Bone marrow (tissue), 2 donors: ENCODE results near the gene SNAPC2.

Experiments used
- DNase-seq, 2 donors: peaks; one replicate each; lab custom pipeline; 2025; lab: John Stamatoyannopoulos, UW

SNAPC2 gene

DNA sequence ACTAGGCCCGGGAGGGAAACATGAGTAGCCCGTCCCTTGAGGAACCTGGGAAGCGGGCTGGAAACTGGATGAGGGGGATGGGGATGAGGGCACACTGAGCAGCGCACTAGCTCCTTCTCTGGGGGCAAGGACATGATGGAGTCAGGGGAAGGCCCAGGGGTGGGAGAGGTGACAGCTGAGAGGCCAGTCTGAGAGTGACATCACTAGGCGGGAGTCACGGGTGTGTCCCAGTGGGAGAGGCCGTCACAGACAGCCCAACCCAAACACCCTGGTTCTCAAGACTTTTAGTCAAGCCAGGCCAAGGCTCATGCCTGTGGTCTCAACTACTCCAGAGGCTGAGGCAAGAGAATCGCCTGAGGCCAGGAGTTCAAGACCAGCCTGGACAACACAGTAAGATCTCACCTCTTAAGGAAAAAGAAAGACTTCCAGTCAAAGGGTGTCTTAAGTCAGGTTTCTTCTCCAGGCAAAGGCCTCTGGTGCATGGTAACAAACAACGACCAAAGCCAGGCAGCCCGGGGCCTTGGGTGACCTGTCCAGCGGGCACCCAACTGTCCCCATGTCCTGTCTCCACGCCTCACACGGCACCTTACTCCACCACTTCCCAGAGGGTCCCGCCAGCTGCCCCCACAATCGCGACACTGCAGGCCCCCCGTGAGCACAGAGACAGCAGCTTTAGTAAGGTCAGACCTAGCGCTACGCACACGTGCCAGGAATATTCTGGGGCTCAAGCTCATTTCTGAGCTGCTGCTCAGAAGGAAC is 48.8 kb downstream of the SNAPC2 start:
- DNase-seq: no peak

DNA sequence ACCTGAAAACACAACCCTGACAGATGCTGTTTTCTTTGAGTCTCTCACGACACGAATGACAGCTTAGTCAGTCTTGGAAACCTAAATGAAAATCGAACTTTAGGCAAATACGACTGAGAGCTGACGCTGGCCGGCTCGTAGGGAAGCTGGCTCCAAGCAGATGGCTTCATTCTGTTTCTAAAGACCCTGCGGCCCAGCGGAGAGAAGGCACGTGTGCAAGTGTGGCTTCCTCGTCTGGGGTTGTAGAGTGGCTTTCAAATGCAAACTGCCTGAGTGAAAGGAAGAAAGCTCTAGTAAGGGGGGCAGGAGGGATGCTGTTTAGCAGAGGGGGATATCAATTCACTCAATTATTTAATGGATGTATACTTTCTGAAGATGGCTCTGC is 49.4 kb downstream of the SNAPC2 start:
- DNase-seq: no peak

DNA sequence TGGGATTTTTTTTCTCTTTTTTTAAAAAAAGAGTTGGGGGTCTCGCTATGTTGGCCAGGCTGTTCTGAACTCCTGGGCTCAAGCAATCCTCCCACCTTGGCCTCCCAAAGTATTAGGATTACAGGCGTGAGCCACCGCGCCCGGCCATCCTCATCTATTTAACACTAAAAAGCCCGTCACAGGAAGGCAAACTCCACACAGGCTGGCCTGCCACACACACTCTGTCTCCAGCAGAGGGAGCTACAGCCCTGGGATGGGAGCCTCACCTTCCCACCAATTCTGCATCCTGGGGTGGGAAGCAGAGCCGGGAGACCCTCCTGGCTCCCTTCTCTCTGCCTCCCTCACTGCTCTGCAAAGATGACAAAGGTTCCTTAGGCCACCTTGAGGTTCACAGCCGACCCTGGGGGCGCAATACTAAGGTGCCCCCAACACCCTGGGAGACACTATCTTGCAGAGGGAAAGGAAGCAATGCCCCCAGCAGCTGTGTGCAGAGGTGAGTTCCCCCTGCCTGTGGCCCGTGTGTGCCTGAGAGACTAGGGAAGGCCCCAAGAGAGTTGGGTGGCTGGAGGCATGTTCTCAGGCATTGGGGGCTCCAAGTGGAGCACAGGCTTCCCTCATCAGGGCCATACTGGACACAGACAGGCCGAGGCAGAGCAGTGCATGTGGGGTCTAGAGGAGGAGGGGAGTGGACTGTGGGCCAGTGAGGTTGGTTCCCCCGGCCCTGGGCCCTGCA is 50.7 kb downstream of the SNAPC2 start:
- DNase-seq: peak in 1 of 2 donors; percentile 4

DNA sequence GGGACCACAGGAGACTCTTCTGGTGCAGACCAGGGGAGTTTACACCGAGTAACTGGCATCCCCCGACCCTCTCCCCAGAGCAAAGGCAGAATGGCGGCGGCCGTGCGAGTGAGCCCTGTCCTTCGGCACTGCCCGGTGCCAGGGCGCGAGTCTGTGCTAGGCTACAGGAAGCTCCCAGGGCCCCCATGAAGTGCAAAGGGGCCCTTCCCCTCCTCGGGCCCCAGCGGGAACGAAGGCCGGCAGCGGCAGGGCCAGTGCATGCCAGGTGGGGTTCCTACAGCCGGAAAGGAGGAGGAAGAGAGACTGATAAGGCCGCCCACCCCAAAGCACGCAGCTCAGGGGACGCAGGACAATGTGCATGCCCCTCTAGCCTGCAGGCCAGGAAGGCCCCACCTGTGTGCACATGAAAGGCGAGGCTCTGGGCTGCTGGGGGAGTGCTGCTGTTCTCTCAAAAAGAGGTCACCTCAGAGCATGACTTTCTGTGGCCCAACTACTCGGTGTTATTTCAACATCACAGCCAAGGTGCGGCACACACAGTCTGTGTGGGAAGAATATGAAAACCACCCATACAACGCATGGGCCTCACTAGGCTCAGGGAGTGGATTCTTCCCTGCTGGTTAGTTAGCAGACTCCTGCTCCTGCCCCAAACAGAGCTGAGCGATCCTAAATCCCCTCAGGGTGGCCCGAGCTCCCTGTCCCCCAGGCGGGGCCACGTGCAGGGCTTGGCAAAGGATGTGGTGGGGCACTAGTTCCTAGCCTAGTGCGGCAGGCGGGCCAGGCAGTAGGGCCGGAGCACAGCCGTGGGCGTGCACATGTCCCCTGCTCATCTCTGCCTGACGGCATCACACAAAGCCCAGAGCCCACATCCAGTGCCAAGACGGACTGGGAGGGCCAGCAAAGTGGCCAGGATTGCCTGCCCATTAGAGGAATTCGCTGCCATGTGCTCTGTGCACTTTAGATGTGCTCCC is 51.7 kb downstream of the SNAPC2 start:
- DNase-seq: no peak
